Left ventricle myocardium inferior (tissue), 1 donor: ENCODE results near the gene SWAP70. TPM values are rescaled to one million over a fixed set of nuclear protein-coding genes. Genes with fewer than 3 reads are reported as not detected.
"Not testable (repeated sequence)": the region's sequence is repeated elsewhere in the genome, so short reads cannot be mapped to it uniquely, and the experiment has no call there.

Experiments
- DNase-seq: peaks from one replicate; pipeline ENCODE4 v3.0.0-alpha.2; 2020
- H3K27ac ChIP-seq: fragments of 200-600 bp; replicated peaks from 2 replicates; pipeline ENCODE4 v1.8.0; 2021
- H3K27me3 ChIP-seq: fragments of 200-600 bp; 2 replicates; pipeline ENCODE4 v1.8.0; 2021; ENCODE audit warnings: low read depth
- H3K36me3 ChIP-seq: fragments of 200-600 bp; 2 replicates; pipeline ENCODE4 v1.8.0; 2021
- H3K4me1 ChIP-seq: fragments of 200-600 bp; 2 replicates; pipeline ENCODE4 v1.8.0; 2021
- H3K4me3 ChIP-seq: fragments of 200-600 bp; 2 replicates; pipeline ENCODE4 v1.8.0; 2021; ENCODE audit warnings: mild to moderate bottlenecking, moderate library complexity
- H3K9me3 ChIP-seq: fragments of 200-600 bp; replicated peaks from 2 replicates; pipeline ENCODE4 v1.8.0; 2021
- CTCF ChIP-seq: fragments of 200-600 bp; IDR thresholded peaks from 2 replicates; pipeline ENCODE4 v1.8.0; 2021; ENCODE audit warnings: antibody characterized with exemption, mild to moderate bottlenecking, borderline replicate concordance
- intact Hi-C: fragments of 100-400 bp; cut with micrococcal nuclease; formaldehyde crosslinking; loops from one replicate; pipeline ENCODE4 v1.11.0; 2022
- total RNA-seq: library from RNA; stranded (reverse); fragmentation: NEBNext Ultra II Directional; extraction: Animal tissue kit (Norgen Biotek cat#: 25700); gene quantifications from one replicate; pipeline ENCODE4 v1.2.1, GENCODE V29; 2021
- donor health status: DM: no; HTN: yes; CAD: no; lungs with severe emphysema.

Gene SWAP70
- total RNA-seq, 1 donor from 2014 or later, result 20.6 TPM

DNA sequence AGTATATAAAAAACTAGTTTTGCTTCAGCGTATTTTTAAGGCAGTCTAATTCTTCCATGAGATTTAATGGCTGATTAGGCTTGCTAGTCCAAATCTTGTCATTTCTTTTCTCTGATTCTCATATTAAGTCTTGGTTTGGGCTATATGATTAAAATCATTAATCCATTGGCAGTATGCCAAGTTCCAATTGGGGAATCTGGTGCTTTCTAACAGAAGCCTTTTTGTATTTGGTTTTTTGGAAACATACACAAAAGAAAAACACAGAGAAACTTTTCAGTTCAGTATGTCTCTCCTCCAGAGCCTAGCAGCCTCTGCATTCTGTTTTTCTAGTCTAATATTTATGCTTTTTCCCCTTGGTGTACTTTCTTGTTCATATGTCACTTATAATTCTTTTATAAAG lies 37.9 kb downstream of the SWAP70 start:
- intact Hi-C loops, result no loop called here
- H3K36me3 ChIP-seq, result peaks cover 9% of the 10 kb centered on the region
- peaks cover 50% of the 10 kb centered on the region for H3K4me1 ChIP-seq
- no peaks in the 10 kb centered on the region for H3K27me3 ChIP-seq
- peak overlapping the region; percentile 32 for H3K27ac ChIP-seq
- H3K4me3 ChIP-seq, result no peak overlapping the region
- no peaks in the 10 kb centered on the region for H3K9me3 ChIP-seq
- no peak for TF ChIP-seq CTCF
- DNase-seq, result no peak

DNA sequence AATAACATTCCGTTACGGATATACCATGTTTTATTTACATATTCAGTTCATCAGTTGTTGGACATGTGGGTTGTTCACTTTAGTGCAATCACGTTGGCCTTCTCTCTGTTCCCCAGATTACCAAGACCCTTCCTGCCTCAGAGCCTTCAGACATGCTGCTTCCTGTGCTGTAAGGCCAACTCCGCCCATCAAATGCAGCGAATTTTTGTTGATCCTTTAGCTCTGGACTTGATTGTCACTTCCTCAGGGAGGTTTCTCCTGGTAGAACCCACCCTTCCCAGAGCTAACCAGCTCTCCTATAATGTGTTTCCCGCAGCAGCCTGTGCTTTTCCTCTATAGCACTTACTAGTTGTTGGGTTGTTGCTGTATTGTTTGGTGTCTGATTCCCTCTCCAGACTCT lies 39.4 kb downstream of the SWAP70 start:
- no peaks in the 10 kb centered on the region for H3K9me3 ChIP-seq
- DNase-seq, result no peak
- peaks cover 54% of the 10 kb centered on the region for H3K4me1 ChIP-seq
- no peak overlapping the region for H3K4me3 ChIP-seq
- peak overlapping the region; percentile 32 for H3K27ac ChIP-seq
- intact Hi-C loops, result no loop called here
- TF ChIP-seq CTCF, result no peak
- H3K36me3 ChIP-seq, result no peaks in the 10 kb centered on the region
- H3K27me3 ChIP-seq, result no peaks in the 10 kb centered on the region

GRCh38 chr11:9704037-9704436 lies 40.2 kb downstream of the SWAP70 start:
- intact Hi-C loops, result no loop called here
- Histone ChIP-seq H3K36me3 (no peaks in the 10 kb centered on the region), H3K9me3 (no peaks in the 10 kb centered on the region), H3K4me3 (no peak overlapping the region), H3K27me3 (no peaks in the 10 kb centered on the region), H3K4me1 (peaks cover 62% of the 10 kb centered on the region), H3K27ac (peak overlapping the region; percentile 32)
- no peak for TF ChIP-seq CTCF
- no peak for DNase-seq

DNA sequence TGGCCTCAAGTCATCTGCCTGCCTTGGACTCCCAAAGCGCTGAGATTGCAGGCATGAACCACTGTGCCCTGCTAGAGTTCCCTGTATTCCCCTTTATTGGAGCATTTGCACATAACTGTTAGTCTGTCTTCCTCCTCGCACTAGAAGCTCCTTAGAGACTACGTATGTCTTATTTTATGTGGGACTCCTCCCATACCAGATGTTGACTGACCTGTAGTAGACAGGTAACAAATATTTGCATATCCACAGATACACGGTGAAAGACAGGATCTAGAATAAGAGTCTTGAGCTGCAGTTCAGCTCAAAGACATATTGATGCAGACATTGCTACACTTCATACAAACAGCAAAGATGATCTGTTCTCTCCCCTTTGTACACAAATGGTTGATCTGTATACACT lies 40.7 kb downstream of the SWAP70 start:
- DNase-seq, result no peak
- H3K4me3 ChIP-seq, result no peak overlapping the region
- H3K36me3 ChIP-seq, result no peaks in the 10 kb centered on the region
- no peaks in the 10 kb centered on the region for H3K9me3 ChIP-seq
- peaks cover 65% of the 10 kb centered on the region for H3K4me1 ChIP-seq
- H3K27ac ChIP-seq, result peak overlapping the region; percentile 1
- no peak for TF ChIP-seq CTCF
- H3K27me3 ChIP-seq, result no peaks in the 10 kb centered on the region
- intact Hi-C loops, result no loop called here

DNA sequence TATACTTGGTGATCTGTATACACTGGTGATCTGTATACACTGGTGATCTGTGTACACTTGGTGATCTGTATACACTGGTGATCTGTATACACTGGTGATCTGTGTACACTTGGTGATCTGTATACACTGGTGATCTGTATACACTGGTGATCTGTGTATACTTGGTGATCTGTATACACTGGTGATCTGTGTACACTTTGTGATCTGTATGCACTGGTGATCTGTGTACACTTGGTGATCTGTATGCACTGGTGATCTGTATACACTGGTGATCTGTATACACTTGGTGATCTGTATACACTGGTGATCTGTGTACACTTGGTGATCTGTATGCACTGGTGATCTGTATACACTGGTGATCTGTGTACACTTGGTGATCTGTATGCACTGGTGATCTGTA lies 41.5 kb downstream of the SWAP70 start:
- H3K9me3 ChIP-seq, H3K36me3 ChIP-seq, H3K27me3 ChIP-seq, intact Hi-C loops, H3K27ac ChIP-seq, H3K4me3 ChIP-seq, DNase-seq: not testable (repeated sequence)
- H3K4me1 ChIP-seq, result peaks cover 62% of the 10 kb centered on the region

GRCh38 chr11:9708544-9708943 lies 44.7 kb downstream of the SWAP70 start:
- intact Hi-C loops, result no loop called here
- Histone ChIP-seq H3K4me3 (no peak overlapping the region), H3K4me1 (peaks cover 62% of the 10 kb centered on the region), H3K9me3 (no peaks in the 10 kb centered on the region), H3K27me3 (no peaks in the 10 kb centered on the region), H3K27ac (no peak overlapping the region), H3K36me3 (no peaks in the 10 kb centered on the region)
- TF ChIP-seq CTCF, result no peak
- no peak for DNase-seq
